Panc1 (cell line): ENCODE data around the gene GRIK4. TPM values are rescaled to one million over a fixed set of nuclear protein-coding genes. Genes with fewer than 3 reads are reported as not detected.

ENCODE experiments used
- ATAC-seq: fragments of 200-7000 bp; cut with Tn5 transposase; 2 replicates; pipeline ENCODE4 v1.9.1; 2020; ENCODE audit warnings: mild to moderate bottlenecking, moderate library complexity
- BruUV-seq: library from RNA; stranded (reverse); fragments of 400-500 nt; replicated peaks from 2 replicates; lab custom pipeline; 2021; lab: Mats Ljungman, UMichigan
- CTCF ChIA-PET: fragments of 300-600 bp; sonication (Branson Sonifier 250); formaldehyde crosslinking; loops from one replicate; lab custom pipeline; 2022; ENCODE audit warnings: antibody characterized with exemption; lab: Charles Lee
- POLR2A ChIA-PET: fragments of 300-600 bp; sonication (Branson Sonifier 250); formaldehyde crosslinking; loops from one replicate; lab custom pipeline; 2022; ENCODE audit warnings: antibody characterized with exemption; lab: Charles Lee
- DNase-seq: peaks from one replicate; pipeline ENCODE4 v3.0.0-alpha.2; 2010; ENCODE audit warnings: low read depth, low spot score
- H3K27ac ChIP-seq: 2 replicates; pipeline ENCODE4 v1.5.1; 2011; ENCODE audit warnings: mild to moderate bottlenecking, low read length, inconsistent platforms
- H3K27me3 ChIP-seq: fragments of 200-500 bp; sonication (Bioruptor generic); 2 replicates; pipeline ENCODE4 v1.6.0; 2014; ENCODE audit warnings: low read length, inconsistent platforms; ENCODE audit not compliant: control insufficient read depth, insufficient read depth
- H3K36me3 ChIP-seq: fragments of 200-500 bp; sonication (Bioruptor generic); 2 replicates; pipeline ENCODE4 v1.5.1; 2014; ENCODE audit warnings: inconsistent platforms, mild to moderate bottlenecking, low read length, moderate library complexity; ENCODE audit not compliant: control insufficient read depth, insufficient read depth
- H3K4me1 ChIP-seq: 2 replicates; pipeline ENCODE4 v1.5.1; 2011; ENCODE audit warnings: inconsistent platforms, mild to moderate bottlenecking, low read length, moderate library complexity; ENCODE audit not compliant: control insufficient read depth, insufficient read depth
- H3K4me3 ChIP-seq, 2 experiments: 2 replicates each; pipeline ENCODE4 v1.5.1; 2011 to 2012; ENCODE audit warnings: low read depth in 2 of 2, low read length in 2 of 2, mild to moderate bottlenecking in 2 of 2, inconsistent platforms in 1 of 2, moderate library complexity in 1 of 2
- H3K9me3 ChIP-seq: fragments of 200-500 bp; sonication (Bioruptor generic); 2 replicates; pipeline ENCODE4 v1.5.1; 2014; ENCODE audit warnings: low read depth, mild to moderate bottlenecking, inconsistent platforms, low read length, moderate library complexity; ENCODE audit not compliant: control insufficient read depth, insufficient read depth
- CTCF ChIP-seq: fragments of 450-650 bp; IDR thresholded peaks from 2 replicates; pipeline ENCODE4 v1.5.1; 2017; ENCODE audit warnings: mild to moderate bottlenecking
- POLR2AphosphoS5 ChIP-seq: IDR thresholded peaks from 2 replicates; pipeline ENCODE4 v1.6.1; 2012; ENCODE audit warnings: mild to moderate bottlenecking, low read depth, low read length, moderate library complexity
- SIN3A ChIP-seq: IDR thresholded peaks from 2 replicates; pipeline ENCODE4 v1.6.1; 2012; ENCODE audit warnings: low read depth, mild to moderate bottlenecking, low read length, moderate library complexity, borderline replicate concordance; ENCODE audit not compliant: insufficient read depth
- TCF7L2 ChIP-seq: IDR thresholded peaks from 2 replicates; pipeline ENCODE4 v1.6.1; 2011; ENCODE audit warnings: mild to moderate bottlenecking, low read depth, low read length, inconsistent platforms
- in situ Hi-C: cut with HindIII; loops from 2 replicates; pipeline ENCODE4 v1.10.0; 2016; ENCODE audit warnings: low sequenced_read_pairs, low pct_unique_long_range_greater_than_20kb
- intact Hi-C: fragments of 100-400 bp; cut with micrococcal nuclease; formaldehyde crosslinking; loops from one replicate; pipeline ENCODE4 v1.10.0; 2022; ENCODE audit not compliant: unreplicated experiment
- total RNA-seq: library from RNA; stranded (reverse); gene quantifications from one replicate; pipeline ENCODE4 v1.2.1, GENCODE V29; 2021; ENCODE audit not compliant: unreplicated experiment
- TF ChIP-seq, protein P1 (sequence below), 2 experiments: IDR thresholded peaks; 2 replicates each; pipeline ENCODE4 v1.6.1; 2011 to 2012; ENCODE audit warnings: low read depth in 2 of 2, control low read depth in 1 of 2, low read length in 1 of 2, mild to moderate bottlenecking in 1 of 2, moderate library complexity in 1 of 2; ENCODE audit not compliant: insufficient read depth in 1 of 2

Gene GRIK4
- total RNA-seq, 1 experiment from 2014 or later: 0.62 TPM

GRCh38 chr11:121008551-121008950 lies 497.0 kb downstream of the GRIK4 start:
- POLR2A ChIA-PET: no interaction called here

GRCh38 chr11:121012091-121012490 lies 500.5 kb downstream of the GRIK4 start:
- Histone ChIP-seq H3K27ac (no peak overlapping the region), H3K4me3 (no peak overlapping the region), H3K36me3 (no peaks in the 10 kb centered on the region), H3K4me1 (no peaks in the 10 kb centered on the region), H3K9me3 (no peaks in the 10 kb centered on the region), H3K27me3 (peaks cover 15% of the 10 kb centered on the region; the same call in 1 of the 2 replicates)
- ChIA-PET CTCF (no interaction called here), POLR2A (no interaction called here)
- DNase-seq: no peak
- in situ Hi-C loops: no loop called here
- no peak for ATAC-seq
- no TSS peak for BruUV-seq
- intact Hi-C loops: no loop called here
- no peak for TF ChIP-seq SIN3A

More at GRCh38 chr11:121008551-121008950, 497.0 kb downstream of the GRIK4 start:
- no peak for ATAC-seq
- in situ Hi-C loops: no loop called here
- Histone ChIP-seq H3K27ac (no peak overlapping the region), H3K9me3 (no peaks in the 10 kb centered on the region), H3K27me3 (peaks cover 13% of the 10 kb centered on the region; the same call in 1 of the 2 replicates), H3K36me3 (no peaks in the 10 kb centered on the region), H3K4me1 (no peaks in the 10 kb centered on the region), H3K4me3 (no peak overlapping the region)
- intact Hi-C loops: no loop called here
- no peak for TF ChIP-seq SIN3A
- no peak for TF ChIP-seq CTCF
- TF ChIP-seq TCF7L2: no peak
- no peak for TF ChIP-seq POLR2AphosphoS5
- TF ChIP-seq, protein P1, sequence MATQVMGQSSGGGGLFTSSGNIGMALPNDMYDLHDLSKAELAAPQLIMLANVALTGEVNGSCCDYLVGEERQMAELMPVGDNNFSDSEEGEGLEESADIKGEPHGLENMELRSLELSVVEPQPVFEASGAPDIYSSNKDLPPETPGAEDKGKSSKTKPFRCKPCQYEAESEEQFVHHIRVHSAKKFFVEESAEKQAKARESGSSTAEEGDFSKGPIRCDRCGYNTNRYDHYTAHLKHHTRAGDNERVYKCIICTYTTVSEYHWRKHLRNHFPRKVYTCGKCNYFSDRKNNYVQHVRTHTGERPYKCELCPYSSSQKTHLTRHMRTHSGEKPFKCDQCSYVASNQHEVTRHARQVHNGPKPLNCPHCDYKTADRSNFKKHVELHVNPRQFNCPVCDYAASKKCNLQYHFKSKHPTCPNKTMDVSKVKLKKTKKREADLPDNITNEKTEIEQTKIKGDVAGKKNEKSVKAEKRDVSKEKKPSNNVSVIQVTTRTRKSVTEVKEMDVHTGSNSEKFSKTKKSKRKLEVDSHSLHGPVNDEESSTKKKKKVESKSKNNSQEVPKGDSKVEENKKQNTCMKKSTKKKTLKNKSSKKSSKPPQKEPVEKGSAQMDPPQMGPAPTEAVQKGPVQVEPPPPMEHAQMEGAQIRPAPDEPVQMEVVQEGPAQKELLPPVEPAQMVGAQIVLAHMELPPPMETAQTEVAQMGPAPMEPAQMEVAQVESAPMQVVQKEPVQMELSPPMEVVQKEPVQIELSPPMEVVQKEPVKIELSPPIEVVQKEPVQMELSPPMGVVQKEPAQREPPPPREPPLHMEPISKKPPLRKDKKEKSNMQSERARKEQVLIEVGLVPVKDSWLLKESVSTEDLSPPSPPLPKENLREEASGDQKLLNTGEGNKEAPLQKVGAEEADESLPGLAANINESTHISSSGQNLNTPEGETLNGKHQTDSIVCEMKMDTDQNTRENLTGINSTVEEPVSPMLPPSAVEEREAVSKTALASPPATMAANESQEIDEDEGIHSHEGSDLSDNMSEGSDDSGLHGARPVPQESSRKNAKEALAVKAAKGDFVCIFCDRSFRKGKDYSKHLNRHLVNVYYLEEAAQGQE (IDR thresholded peaks at IDR 0.05; ENCODE audit: insufficient read depth in 1 of 2, low read depth in 2 of 2, low read length in 1 of 2): no peak
- CTCF ChIA-PET: no interaction called here
- BruUV-seq: no TSS peak
- DNase-seq: no peak

- in situ Hi-C loops: no loop called here
- no peak for TF ChIP-seq TCF7L2
- TF ChIP-seq, protein P1 (IDR thresholded peaks at IDR 0.05; ENCODE audit: insufficient read depth in 1 of 2, low read depth in 2 of 2, low read length in 1 of 2): no peak
- TF ChIP-seq CTCF: no peak
- no peak for TF ChIP-seq SIN3A
- no peak for TF ChIP-seq POLR2AphosphoS5
- peaks cover 3% of the 10 kb centered on the region; the same call in 1 of the 2 replicates for H3K4me1 ChIP-seq
- H3K27me3 ChIP-seq: peaks cover 15% of the 10 kb centered on the region; the same call in 1 of the 2 replicates
- no peak for DNase-seq
- intact Hi-C loops: no loop called here
- ChIA-PET POLR2A (no interaction called here), CTCF (no interaction called here)
- BruUV-seq: no TSS peak
- H3K27ac ChIP-seq: no peak overlapping the region
- ATAC-seq: no peak
- H3K4me3 ChIP-seq: no peak overlapping the region
- H3K36me3 ChIP-seq: no peaks in the 10 kb centered on the region
- H3K9me3 ChIP-seq: no peaks in the 10 kb centered on the region
These were observed 507.2 kb downstream of the GRIK4 start for GRCh38 chr11:121018746-121019145.
